ENCODE data around the gene NR5A1.

- TF ChIP-seq GATA2 (IDR thresholded peaks at IDR 0.05; ENCODE audit: low read depth, low read length) (no peak), GATA3 (IDR thresholded peaks at IDR 0.05; ENCODE audit: low read depth, low read length) (no peak)
These were observed 21.3 kb downstream of the NR5A1 start for GRCh38 chr9:124485936-124486335.

Data from SH-SY5Y (cell line).